ENCODE results near the gene NTM.
A peak's percentile ranks its signal among the peaks of the same experiment; 100 is the strongest.

- TF ChIP-seq CTCF (IDR thresholded peaks at IDR 0.05): peak; percentile 98
- TF ChIP-seq NR3C1 (CRISPR knock-in tag; conservative IDR thresholded peaks at IDR 0.05; ENCODE audit: low read depth): no peak
- no peak for TF ChIP-seq USF1 (CRISPR knock-in tag; IDR thresholded peaks at IDR 0.05)
- no peak for TF ChIP-seq E2F4 (CRISPR knock-in tag; IDR thresholded peaks at IDR 0.05; ENCODE audit: borderline replicate concordance, low read depth)
- TF ChIP-seq JAZF1 (CRISPR knock-in tag; IDR thresholded peaks at IDR 0.05): no peak
- TF ChIP-seq ZNF232 (CRISPR knock-in tag; IDR thresholded peaks at IDR 0.05): no peak
- TF ChIP-seq ZNF416 (CRISPR knock-in tag; IDR thresholded peaks at IDR 0.05): no peak
- TF ChIP-seq CBFB (CRISPR knock-in tag; IDR thresholded peaks at IDR 0.05; ENCODE audit: low read depth): no peak
- TF ChIP-seq FOXP1 (CRISPR knock-in tag; IDR thresholded peaks at IDR 0.05; ENCODE audit: borderline replicate concordance): no peak
Observed at GRCh38 chr11:131674051-131674755, 303.8 kb downstream of the NTM start.
